GM21515 (cell line): Measurements from ENCODE around the gene ATRNL1.
"Not testable (repeated sequence)": the region's sequence is repeated elsewhere in the genome, so short reads cannot be mapped to it uniquely, and the experiment has no call there.

Source experiments
- ATAC-seq: cut with Tn5 transposase; IDR thresholded peaks from one replicate; pipeline ENCODE4 v1.9.1; 2021; ENCODE audit not compliant: unreplicated experiment

ATRNL1 gene

DNA sequence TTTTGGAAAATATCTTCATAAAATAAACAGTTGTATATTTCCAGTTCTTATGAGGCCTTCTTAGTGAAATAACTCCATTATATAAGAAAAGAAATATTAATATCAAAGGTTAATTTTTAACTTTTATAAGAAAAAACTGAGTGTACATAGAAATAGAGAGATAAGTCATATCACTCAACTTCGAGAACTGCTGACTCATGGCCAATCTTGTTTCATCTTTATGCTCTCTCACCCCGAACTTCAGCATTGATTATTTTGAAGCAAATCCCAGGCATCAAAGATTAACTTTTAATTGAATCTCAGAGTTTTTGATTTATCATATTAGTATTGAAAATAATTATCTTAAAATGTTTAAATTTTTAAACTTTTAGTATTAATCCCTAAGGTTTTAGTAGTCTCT is 652.8 kb downstream of the ATRNL1 start:
- ATAC-seq = no peak

GRCh38 chr10:115747811-115748210 is 654.6 kb downstream of the ATRNL1 start:
- no peak for ATAC-seq

DNA sequence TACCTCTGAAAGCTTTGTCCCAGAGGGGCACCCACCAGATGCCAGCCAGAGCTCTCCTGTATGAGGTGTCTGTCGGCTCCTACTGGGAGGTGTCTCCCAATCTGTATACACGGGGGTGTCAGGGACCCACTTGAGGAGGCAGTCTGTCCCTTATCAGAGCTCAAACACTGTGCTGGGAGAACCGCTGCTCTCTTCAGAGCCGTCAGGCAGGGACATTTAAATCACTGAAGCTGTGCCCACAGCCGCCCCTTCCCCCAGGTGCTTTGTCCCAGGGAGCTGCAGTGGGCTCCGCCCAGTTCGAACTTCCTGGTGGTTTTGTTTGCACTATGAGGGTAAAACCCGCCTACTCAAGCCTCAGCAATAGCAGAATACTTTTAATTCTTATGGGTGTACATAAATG is 665.3 kb downstream of the ATRNL1 start:
- ATAC-seq = not testable (repeated sequence)

DNA sequence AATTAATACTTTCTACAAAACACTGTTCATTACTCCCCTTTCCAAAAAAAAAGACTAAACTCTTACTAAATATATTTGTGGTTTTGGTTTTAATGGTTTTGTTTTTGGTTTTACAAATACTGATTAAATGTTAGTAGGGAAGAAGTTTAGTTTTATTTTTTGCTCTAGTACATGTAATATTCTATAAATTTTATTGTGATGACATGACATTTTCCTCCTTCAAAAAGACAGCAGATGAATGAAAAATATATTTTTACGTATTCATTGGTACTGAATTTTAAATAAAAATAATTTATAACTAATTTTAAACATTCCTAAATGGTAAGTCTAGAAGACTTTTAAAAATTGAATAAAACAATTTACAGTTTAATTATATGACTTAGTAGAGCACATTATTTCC is 667.0 kb downstream of the ATRNL1 start:
- ATAC-seq = no peak

- no peak for ATAC-seq
Measured at GRCh38 chr10:115761166-115761565, 668.0 kb downstream of the ATRNL1 start.

GRCh38 chr10:115762029-115762428 is 668.9 kb downstream of the ATRNL1 start:
- ATAC-seq = no peak

- no peak for ATAC-seq
Measured at GRCh38 chr10:115771755-115772154, 678.6 kb downstream of the ATRNL1 start.

GRCh38 chr10:115772606-115773005 is 679.4 kb downstream of the ATRNL1 start:
- no peak for ATAC-seq

- ATAC-seq = no peak
Measured at GRCh38 chr10:115773832-115774231, 680.7 kb downstream of the ATRNL1 start.

- no peak for ATAC-seq
Measured at GRCh38 chr10:115774721-115775120, 681.6 kb downstream of the ATRNL1 start.

DNA sequence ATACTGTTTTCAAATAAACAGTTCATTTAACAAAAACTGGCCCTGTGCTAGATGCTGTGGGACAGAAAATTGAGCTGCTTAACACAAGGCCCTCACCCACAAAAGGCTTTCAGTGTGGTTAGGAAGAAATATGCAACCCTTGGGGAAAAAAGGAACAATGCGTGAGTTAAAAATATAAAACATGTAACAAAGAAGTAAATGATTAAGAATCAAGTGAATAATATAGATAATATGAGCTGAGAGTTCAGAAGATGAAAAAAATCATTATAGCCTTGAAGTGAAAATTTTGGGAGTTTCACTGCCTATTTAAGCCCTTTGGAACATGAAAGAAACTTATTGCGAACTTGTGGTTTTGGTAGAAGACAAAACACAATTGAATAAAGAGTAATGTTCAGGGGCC is 684.5 kb downstream of the ATRNL1 start:
- no peak for ATAC-seq

GRCh38 chr10:115790220-115790619 is 697.1 kb downstream of the ATRNL1 start:
- no peak for ATAC-seq

DNA sequence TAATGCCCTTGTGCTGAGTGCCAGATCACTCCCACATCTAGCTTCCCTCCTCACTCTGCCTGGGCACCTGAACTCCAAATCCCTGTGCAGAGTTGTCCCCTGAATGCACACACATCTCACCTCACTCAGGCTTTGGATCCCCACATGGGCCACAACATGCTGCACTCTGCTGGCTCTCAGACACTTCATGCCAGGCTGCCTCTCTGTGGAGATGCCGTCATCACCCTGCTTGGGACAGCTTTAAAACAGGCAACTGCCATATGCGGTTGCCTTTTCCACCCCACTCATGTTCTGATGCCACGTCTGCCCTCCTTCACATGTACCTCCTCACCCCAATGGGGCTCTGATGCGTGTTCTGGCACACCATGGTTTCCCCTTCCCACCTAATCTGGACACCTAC is 702.8 kb downstream of the ATRNL1 start:
- no peak for ATAC-seq

DNA sequence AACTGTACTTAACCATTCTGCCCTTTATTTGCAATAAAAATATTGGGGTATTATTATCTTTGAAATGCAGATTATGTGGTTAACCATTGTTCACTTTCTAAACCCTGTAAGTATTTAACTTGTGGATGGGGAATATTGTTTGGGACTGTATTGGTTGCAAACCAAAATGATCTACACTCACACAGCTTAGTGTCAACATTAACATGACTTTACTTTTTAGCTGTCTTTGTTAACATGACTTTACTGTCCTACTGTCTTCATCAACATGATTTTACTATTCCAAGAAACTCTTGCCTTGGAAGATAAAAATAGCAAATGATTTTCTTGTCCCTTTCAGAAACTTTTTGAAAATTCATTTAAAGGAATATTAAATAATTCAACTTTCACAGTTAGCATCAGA is 708.3 kb downstream of the ATRNL1 start:
- no peak for ATAC-seq

DNA sequence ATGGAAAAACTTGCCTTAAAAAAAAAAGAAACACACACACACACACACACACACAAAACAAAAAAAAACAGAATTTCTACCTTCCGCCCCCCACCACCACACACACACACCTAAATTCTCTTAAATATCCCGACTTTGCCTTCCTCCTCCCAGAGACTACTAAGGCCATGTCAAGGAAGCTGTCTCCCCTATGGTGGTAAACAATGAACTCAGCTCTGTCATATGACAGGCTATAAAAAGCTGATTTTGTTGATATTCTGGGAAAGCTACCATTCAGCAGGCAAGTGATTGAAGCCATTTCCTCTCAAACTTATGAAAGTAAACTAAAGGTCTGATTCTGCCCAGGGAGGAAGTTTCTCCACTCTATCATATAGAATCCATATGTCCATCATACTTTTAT is 708.8 kb downstream of the ATRNL1 start:
- no peak for ATAC-seq

DNA sequence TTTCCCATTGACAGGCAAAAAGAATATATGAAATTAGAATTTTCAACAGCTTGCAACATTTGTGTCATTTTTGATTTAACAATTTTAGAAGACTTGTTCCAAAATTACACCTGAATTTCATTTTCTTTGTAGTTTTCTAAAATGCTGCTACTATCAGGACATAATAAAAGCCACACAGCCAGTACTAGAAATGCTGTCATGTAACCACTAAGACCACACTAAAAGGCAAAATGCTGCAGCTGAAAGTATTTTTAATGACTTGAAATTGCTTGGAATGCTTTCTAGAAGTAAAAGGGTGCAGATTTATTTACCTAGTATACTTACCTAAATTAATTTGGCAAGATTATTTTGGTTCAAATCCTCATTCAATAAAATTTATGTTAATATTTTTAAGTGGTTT is 709.7 kb downstream of the ATRNL1 start:
- ATAC-seq = no peak

GRCh38 chr10:115814542-115814941 is 721.4 kb downstream of the ATRNL1 start:
- no peak for ATAC-seq

- ATAC-seq = no peak
Measured at GRCh38 chr10:115818012-115818411, 724.8 kb downstream of the ATRNL1 start.

DNA sequence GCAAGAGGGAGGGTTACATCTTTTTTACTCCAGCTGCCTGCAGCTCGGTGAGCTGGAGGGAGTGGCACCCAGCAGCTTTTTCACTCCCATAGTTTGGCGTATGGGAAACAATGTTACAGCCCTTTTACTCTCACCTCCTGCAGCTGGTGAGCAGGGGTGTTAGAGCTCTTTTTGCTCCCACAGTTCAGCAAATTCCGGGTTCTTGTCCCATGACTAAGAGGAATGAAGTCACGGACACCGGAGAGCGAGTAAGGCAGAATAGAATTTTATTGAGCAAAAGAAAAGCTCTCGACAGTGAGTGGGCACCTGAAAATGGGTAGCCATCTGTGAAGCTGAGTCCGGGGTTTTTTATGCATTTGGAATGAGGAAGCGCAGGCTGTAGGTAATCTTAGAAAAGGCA is 733.2 kb downstream of the ATRNL1 start:
- ATAC-seq = no peak

DNA sequence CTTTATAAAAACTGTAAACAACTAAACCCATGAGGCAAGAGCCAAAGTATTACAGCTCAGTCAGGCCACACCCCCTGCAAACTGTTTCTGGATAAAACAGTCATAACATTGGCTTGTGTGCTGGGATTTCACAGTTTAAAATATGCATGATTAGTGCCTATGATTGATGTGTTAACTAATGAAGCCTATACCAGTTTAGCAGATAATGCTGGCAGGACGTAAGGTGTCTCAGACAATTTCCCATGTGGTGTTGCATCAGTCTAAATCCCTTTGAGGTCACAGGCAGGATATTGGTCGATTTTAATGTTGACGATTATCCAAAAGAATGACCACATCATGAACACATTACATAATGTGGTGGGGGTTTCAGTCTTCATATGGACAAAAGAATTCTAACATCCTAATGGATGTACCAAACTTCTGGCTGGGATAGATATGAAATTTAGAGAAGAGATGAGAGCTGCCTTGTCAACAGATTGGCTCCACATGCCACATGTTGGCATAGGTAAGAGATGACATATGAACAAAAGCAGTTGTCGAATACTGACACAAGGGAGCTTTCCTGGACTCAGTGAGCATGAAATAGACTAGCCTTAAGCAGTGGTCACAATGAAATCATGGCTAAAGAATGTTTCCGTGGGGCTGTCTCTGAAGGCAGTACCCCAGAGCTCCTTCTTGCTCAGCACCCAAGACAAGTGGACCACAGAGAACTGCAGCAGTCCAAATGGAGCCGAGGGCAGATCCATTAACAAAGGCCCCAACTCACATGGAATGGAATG is 734.3 kb downstream of the ATRNL1 start:
- no peak for ATAC-seq

GRCh38 chr10:115828182-115828581 is 735.0 kb downstream of the ATRNL1 start:
- ATAC-seq = not testable (repeated sequence)

- ATAC-seq = no peak
Measured at GRCh38 chr10:115829521-115830205, 736.5 kb downstream of the ATRNL1 start.
